ENCODE results near the gene MTHFS. TPM values are rescaled to one million over a fixed set of nuclear protein-coding genes. Genes with fewer than 3 reads are reported as not detected.
"Not testable (repeated sequence)": the region's sequence is repeated elsewhere in the genome, so short reads cannot be mapped to it uniquely, and the experiment has no call there.

Gene MTHFS
- total RNA-seq, 2 experiments from 2014 or later: 27.3 to 28.4 TPM

- ATAC-seq: no peak
- POLR2A ChIA-PET: no interaction called here
Measured at GRCh38 chr15:79930516-79930915, 33.7 kb upstream of the MTHFS start.

GRCh38 chr15:79929412-79929811 lies 32.6 kb upstream of the MTHFS start:
- H3K36me3 Mint-ChIP-seq (ENCODE audit: low read depth): peaks cover 4% of the 10 kb centered on the region
- DNase-seq (no peak), ATAC-seq (no peak)
- H3K4me1 Mint-ChIP-seq (ENCODE audit: low read depth): peaks cover 10% of the 10 kb centered on the region
- ChIA-PET CTCF (no interaction called here), POLR2A (no interaction called here)
- no peak overlapping the region for H3K27ac Mint-ChIP-seq
- H3K4me3 Mint-ChIP-seq: no peak overlapping the region
- peaks cover 2% of the 10 kb centered on the region for H3K9me3 Mint-ChIP-seq
- intact Hi-C loops (cut with micrococcal nuclease): no loop called here
- peaks cover 2% of the 10 kb centered on the region for H3K27me3 Mint-ChIP-seq
- no peak for TF ChIP-seq CTCF (IDR thresholded peaks at IDR 0.05)

More at GRCh38 chr15:79930516-79930915, 33.7 kb upstream of the MTHFS start:
- peaks cover 2% of the 10 kb centered on the region for H3K9me3 Mint-ChIP-seq
- DNase-seq: no peak
- peaks cover 2% of the 10 kb centered on the region for H3K27me3 Mint-ChIP-seq
- H3K4me1 Mint-ChIP-seq (ENCODE audit: low read depth): peaks cover 5% of the 10 kb centered on the region
- H3K4me3 Mint-ChIP-seq: no peak overlapping the region
- CTCF ChIA-PET: no interaction called here
- no peak overlapping the region for H3K27ac Mint-ChIP-seq
- TF ChIP-seq CTCF (IDR thresholded peaks at IDR 0.05): no peak
- H3K36me3 Mint-ChIP-seq (ENCODE audit: low read depth): peaks cover 2% of the 10 kb centered on the region
- intact Hi-C loops (cut with micrococcal nuclease): no loop called here

GRCh38 chr15:79926116-79926515 lies 29.3 kb upstream of the MTHFS start:
- Mint-ChIP-seq H3K36me3 (ENCODE audit: low read depth) (peaks cover 24% of the 10 kb centered on the region), H3K4me1 (ENCODE audit: low read depth) (peaks cover 25% of the 10 kb centered on the region), H3K9me3 (peaks cover 10% of the 10 kb centered on the region)
- DNase-seq; ATAC-seq; intact Hi-C loops (cut with micrococcal nuclease); POLR2A ChIA-PET; H3K27me3 Mint-ChIP-seq; H3K27ac Mint-ChIP-seq; H3K4me3 Mint-ChIP-seq; CTCF ChIA-PET: not testable (repeated sequence)

GRCh38 chr15:79924379-79924778 lies 27.6 kb upstream of the MTHFS start:
- intact Hi-C loops (cut with micrococcal nuclease): no loop called here

GRCh38 chr15:79923515-79924169 lies 26.8 kb upstream of the MTHFS start:
- no peak for TF ChIP-seq CTCF (IDR thresholded peaks at IDR 0.05)
- peaks cover 46% of the 10 kb centered on the region for H3K36me3 Mint-ChIP-seq (ENCODE audit: low read depth)
- no peaks in the 10 kb centered on the region for H3K27me3 Mint-ChIP-seq
- peak; percentile 98 for DNase-seq
- ChIA-PET POLR2A (interaction anchor here (0.6 to 4.0 kb wide), 9 partner anchors 9 to 138 kb away, joined by 3 to 47 read pairs (median 6); partner anchors contain the start of genes BCL2A1 and MTHFS), CTCF (interaction anchor here (1.0 to 2.0 kb wide), 9 partner anchors 18 to 229 kb away, joined by 3 to 7 read pairs (median 4); partner anchors contain the start of genes FAH and MTHFS)
- peak overlapping the region; percentile 96 for H3K27ac Mint-ChIP-seq
- peak; percentile 95 for ATAC-seq
- peaks cover 24% of the 10 kb centered on the region for H3K9me3 Mint-ChIP-seq
- peak overlapping the region; percentile 96 for H3K4me3 Mint-ChIP-seq
- peaks cover 26% of the 10 kb centered on the region for H3K4me1 Mint-ChIP-seq (ENCODE audit: low read depth)
- intact Hi-C loops (cut with micrococcal nuclease): loop anchor here (1.0 kb wide), 1 partner anchor 47 kb away; no protein-coding TSS in a partner anchor

More at GRCh38 chr15:79924379-79924778, 27.6 kb upstream of the MTHFS start:
- TF ChIP-seq CTCF (IDR thresholded peaks at IDR 0.05): no peak
- ChIA-PET CTCF (no interaction called here), POLR2A (no interaction called here)
- ATAC-seq: no peak
- DNase-seq: no peak
- peaks cover 20% of the 10 kb centered on the region for H3K9me3 Mint-ChIP-seq
- H3K36me3 Mint-ChIP-seq (ENCODE audit: low read depth): peaks cover 40% of the 10 kb centered on the region
- no peaks in the 10 kb centered on the region for H3K27me3 Mint-ChIP-seq
- H3K27ac Mint-ChIP-seq: peak overlapping the region; percentile 71
- peaks cover 23% of the 10 kb centered on the region for H3K4me1 Mint-ChIP-seq (ENCODE audit: low read depth)
- H3K4me3 Mint-ChIP-seq: peak overlapping the region; percentile 96
